Stimulated activated CD8-positive, alpha-beta memory T cell treated with anti-CD3 and anti-CD28 coated beads, Interleukin-4, amount 100 ng/mL, for 48 hours (primary cell): ENCODE results near the gene JARID2.

Experiments used
- DNase-seq: peaks from one replicate; pipeline ENCODE4 v3.0.0-alpha.2; 2020

The JARID2 gene

DNA sequence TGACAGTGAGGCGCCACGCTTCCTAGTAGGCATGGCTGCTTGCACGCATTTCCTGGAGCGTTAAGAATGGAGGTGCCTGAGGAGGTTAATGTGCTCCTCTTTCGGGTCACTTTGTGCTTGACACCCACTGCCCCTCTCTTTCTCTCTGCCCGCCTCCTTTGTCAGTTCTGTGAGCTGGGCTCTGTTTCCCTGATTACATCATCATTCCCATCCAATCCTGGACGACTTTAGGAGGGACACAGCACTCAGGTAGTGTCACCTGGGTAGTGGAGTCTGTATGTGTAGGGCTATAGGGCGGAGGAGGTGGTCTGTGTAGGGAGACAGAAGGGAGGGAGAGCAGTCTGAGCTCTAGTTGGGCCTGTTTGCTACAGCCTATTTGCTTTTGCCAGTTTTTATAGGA lies 136.8 kb downstream of the JARID2 start:
- DNase-seq: no peak

DNA sequence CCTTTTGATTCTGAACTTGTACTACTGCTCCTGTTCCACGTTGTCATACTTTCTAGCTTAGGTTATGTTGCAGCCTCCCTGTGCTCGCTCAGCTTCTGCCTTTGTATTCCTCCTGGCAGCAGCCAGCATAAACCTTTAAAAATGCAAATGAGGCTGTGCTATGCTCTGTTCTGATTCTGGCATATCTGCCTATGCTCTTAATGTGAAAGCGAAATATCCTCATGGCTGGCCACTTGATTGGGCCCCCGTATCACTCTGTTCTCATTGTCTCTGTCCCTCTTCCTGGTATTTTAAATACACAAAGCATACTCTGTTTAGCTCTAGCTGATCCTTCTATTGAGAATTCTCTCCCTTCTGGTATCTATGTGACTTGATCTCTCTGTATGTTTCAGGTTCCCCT lies 139.0 kb downstream of the JARID2 start:
- no peak for DNase-seq

DNA sequence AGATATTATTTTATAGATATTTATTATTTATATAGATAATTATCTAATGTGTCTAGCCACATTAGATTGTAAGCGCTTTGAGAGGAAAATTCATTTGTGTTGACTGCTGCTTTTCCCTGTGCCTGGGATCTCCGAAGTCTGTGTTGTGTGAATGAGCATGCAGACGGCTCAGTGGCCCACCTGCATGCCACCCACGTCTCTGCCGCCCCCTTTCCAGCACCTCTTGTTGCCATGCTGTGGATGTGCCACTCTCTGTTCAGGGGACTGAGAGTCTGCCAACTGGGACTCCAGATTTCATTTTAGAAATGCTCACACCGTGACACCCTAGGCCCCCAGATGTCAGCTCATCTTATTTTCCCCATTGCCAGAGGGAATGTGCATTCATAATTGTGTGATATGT lies 139.7 kb downstream of the JARID2 start:
- no peak for DNase-seq

GRCh38 chr6:15386110-15386755 lies 140.4 kb downstream of the JARID2 start:
- no peak for DNase-seq

GRCh38 chr6:15386756-15387112 lies 140.9 kb downstream of the JARID2 start:
- DNase-seq: no peak

GRCh38 chr6:15387118-15387517 lies 141.2 kb downstream of the JARID2 start:
- DNase-seq: no peak

GRCh38 chr6:15389084-15389764 lies 143.4 kb downstream of the JARID2 start:
- no peak for DNase-seq

DNA sequence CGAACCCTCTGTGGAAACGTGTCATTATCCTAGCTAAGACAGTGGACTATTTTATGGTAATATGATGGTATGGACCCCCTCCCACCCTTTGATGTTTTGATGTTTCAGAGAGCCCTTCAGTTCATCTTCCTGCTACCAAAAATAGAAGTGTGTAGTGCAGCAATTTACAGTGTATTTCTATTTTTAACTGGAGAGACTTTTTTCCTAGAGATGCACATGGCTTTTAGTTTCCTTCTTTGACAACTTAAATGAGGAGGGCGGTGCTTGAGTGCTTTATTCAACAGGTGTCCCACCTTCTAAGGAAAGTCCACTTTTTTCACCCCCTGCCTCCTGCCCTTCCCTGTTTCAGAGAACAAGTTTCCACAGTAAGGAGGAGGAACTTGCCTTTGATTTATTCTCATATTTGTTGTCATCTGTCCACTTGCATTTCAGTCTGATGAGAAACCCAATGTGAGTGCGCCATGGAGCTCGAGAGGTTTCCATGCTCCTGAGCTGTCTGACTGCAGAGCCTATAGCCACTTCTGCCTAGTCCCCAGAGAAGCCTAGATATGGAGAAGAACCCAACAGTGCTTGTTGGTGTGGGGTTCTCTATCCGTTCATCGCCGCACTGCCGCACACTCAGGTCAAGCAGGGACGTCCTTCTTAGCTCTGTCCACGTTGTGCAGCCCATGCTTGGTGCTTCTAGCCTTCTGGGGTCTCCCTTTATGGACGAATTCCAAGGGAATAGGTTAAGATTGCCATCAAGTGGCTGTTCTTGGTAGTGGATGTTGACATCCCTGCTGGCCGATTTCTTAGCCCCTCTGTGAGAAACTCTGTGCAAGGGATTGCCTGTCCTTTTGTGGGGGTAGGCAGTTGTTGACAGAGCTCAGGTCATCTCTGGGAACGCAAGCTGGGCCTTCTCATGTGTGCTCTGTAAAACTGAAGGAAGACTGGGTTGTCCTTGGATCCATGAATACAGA lies 144.2 kb downstream of the JARID2 start:
- no peak for DNase-seq

DNA sequence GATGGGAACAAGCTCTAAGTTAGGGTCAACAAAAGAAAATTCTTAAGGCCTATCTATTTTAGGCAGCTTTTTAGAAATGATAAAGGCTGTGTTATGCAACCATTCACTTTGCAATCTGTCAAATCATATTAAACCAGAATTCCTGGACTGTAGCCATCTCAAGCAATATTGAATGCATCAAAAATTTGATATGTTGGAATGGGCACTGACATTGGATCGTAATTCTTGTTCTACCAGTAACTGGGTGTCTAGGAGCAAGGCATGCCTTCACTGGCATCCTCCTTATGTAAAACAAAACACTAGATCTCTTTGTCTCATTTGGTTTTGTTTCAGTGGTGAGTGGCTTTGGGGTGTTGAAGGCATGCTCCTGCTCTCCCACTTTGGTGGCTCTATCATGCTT lies 145.6 kb downstream of the JARID2 start:
- DNase-seq: no peak

DNA sequence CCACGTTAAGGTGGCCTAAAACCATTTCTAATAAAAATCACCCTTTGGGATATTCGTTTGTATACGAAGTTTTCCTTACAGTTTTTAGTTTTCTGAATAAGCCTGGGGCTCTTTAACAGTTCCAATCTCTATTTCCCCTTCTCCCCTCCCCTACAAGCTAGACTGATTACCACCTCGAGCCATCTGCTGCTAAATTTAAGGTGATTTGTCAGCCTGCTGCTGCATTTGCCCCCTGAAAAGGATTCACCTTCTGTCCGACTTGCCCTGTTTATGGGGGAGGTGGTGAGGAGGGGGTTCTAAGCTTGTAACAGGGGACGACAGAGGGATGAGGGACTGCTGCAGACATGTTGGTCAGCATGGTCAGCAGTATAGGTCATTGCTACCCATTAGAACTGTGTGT lies 146.3 kb downstream of the JARID2 start:
- no peak for DNase-seq

DNA sequence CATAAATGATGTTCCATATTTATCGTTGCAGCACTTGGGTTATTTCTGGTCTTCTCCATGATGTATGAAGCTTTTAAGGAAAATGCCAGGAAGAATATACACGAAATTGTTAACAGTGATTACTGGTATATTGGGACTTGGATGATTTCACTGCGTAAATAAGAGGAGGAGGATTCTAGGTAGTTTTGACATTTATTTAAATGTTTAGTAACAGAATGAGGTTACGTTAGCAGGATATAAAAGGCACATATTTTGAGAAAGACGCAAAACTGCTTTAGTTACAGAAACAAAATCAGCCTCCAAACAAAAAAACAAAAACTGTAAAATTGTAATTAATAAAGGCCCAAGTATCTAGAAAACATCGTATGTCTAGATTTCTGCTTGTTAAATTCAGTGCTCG lies 147.7 kb downstream of the JARID2 start:
- DNase-seq: no peak

DNA sequence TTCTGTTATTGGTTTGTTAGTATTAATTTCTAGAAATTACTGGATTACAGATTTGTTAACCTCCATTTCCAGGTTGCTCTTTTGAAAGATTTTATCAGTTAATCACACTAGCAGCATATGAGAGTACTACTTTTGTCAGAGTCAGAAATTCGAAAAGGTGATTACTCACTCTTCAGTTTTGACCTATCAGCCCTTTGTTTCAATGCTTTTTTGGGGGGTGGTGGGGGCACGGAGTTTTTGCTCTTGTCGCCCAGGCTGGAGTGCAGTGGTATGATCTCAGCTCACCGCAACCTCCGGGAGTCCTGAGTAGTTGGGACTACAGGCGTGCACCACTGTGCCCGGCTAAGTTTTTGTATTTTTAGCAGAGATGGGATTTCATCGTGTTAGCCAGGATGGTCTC lies 149.2 kb downstream of the JARID2 start:
- DNase-seq: peak; percentile 63

- DNase-seq: no peak
Measured at GRCh38 chr6:15396808-15397207, 150.9 kb downstream of the JARID2 start.

DNA sequence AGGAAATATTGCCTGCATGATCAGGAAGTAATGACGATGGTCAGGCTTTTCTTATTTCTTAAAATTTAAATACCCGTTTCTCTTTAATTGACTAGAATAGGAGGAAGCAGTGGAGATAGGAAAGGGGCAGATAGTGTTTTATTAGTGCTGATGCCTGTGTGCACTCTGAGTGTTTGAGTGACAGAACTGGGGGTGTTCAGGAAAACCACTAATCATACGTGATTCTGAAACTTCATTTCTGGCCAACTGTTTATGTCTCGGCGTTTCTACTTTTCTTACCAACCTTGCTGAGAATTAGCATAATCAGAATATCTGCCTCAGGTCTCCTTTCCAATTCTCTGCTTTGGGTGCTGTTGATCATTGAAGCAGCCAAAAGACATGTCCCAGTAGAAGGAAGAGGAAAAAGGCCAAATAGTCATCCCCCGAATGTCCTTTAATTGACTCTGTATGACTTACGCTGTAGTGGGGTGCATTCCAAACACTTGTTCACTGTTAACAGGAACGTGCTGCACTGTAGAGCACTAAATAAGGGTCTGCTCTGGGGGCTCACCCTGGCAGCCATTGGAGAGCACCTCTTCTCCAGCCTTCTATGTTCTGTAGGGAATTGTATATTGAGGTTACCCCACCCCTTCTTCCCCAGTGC lies 152.9 kb downstream of the JARID2 start:
- no peak for DNase-seq

DNA sequence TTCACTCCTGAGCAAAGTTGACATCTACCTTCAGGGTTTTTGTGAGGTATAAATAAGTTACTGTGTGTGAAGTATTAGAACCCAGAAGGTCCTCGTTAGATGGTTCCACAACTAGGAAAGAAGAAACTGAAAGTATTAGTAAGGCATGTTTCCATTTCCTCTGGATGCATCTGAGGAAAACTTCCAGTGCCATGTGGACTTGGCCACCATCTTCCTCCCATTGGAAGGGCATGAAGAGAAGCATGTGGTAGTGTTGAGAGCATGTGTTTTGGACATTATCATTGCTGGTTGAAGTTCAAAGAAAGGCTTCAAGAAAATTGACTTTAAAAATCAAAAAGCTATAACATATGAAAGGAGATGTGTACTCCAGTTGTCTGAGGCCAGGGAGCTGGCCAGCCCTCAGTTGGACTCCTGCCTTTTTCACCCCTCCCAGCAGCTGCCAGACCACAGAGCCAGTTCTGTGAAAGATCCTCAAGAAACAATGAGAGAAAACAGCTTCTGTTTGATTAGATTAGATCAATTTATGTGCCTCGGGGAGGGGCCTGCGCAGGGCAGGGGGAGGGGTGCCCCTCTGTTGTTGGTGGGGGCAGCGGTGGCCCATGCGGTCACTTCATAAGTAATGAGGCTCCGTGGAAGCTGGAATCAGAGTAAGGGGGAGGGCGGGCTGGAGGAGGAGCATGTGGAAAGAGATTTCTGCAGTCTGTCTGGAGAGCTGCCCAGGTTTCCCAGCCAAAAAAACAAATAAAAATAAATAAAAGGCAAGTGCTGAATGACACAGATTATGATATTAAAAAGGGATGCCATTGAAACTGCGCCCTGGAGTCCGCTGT lies 154.0 kb downstream of the JARID2 start:
- DNase-seq: no peak

DNA sequence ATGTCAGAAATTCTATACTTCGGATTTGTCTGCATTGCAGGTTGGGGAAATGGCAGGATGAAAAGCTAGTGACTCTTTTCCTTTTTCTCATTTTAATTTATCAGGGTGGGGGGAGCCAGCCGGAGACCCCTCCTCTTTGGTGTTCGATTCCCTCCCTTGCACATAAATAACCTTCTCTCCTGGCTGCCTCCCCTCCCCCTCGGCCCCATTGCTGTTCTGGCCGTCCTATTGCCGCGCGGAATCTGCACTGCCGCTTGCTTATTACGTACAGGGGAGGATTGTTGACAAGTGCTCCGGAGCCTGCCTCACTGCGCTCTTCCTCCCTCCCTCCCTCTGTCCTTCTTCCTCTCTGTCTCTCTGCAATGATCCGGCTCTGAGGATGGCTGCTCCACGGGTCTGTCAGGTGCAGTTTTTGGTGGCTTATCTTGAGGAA lies 154.7 kb downstream of the JARID2 start:
- no peak for DNase-seq

GRCh38 chr6:15401120-15401519 lies 155.3 kb downstream of the JARID2 start:
- DNase-seq: no peak

DNA sequence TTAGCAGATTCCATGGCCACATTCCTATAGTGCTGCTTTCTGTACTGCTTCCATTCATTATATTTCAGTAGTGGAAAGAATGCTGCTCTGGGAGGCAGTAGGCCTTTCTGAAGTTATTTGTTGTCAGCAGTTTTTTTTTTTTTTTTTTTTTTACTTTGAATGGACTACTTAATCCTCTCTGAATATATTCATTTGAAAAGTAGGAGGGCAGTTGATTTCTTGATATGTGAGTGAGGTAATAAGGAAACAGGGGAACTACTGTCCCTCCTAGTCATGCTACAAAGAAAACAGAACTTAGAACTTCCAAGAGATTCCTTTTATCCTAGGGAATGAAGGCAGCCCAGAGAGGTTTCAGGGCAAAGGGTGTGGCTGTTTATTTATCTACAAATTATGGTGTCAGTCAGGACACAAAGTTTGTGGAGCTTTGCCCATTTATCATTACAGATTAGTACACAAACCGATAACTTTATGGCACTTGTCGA lies 155.9 kb downstream of the JARID2 start:
- DNase-seq: no peak

GRCh38 chr6:15402406-15403045 lies 156.7 kb downstream of the JARID2 start:
- DNase-seq: no peak

DNA sequence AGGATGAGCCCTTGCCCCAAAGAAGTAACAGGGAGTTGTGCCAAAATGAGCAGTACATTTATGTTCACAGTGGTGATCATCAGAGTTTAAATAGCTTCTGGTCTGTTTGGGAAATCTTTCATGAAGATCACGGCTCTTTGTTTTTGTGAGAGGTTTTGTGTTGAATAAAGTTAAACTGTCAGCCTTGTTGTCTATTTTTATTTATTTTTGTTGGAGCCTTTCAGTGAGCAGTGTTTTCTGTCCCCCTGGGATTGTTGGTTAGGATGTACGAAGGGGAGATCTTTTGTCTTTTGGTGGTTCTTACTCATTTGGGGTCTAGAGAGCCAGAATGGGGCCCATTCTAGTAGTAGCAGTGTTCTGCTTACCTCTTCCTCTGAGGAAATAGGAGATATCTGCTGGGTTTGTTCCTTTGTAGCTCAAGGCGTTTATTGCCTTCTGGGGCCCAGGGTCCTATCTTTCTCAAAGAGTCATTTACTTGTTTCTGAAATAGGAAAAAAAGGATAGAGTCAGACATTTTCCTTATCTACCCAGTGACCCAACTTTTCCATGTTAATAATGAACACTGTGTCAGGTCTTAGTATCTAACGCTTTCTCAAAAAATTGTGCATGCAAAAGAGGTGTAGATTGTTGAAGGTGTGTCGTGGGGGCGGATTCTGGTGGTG lies 157.4 kb downstream of the JARID2 start:
- no peak for DNase-seq

GRCh38 chr6:15404685-15404980 lies 158.8 kb downstream of the JARID2 start:
- DNase-seq: no peak
